Transverse colon (tissue), 4 donors: ENCODE measurements around the gene CACNA2D1. TPM values are rescaled to one million over a fixed set of nuclear protein-coding genes. Genes with fewer than 3 reads are reported as not detected.

Experiments used
- DNase-seq: peaks from one replicate; pipeline ENCODE4 v3.0.0-alpha.2; 2019
- H3K27ac ChIP-seq, 4 donors: fragments of 200-600 bp; sonication (generic); 2 replicates each; pipeline ENCODE4 v1.5.1; 2016 to 2018; ENCODE audit warnings: inconsistent platforms in 4 of 4
- H3K27me3 ChIP-seq: fragments of 200-600 bp; sonication (generic); 2 replicates; pipeline ENCODE4 v1.5.1; 2017; ENCODE audit warnings: inconsistent platforms
- H3K36me3 ChIP-seq, 4 donors: fragments of 200-600 bp; sonication (generic); 2 replicates each; pipeline ENCODE4 v1.5.1; 2017 to 2019; ENCODE audit warnings: inconsistent platforms in 4 of 4
- H3K4me1 ChIP-seq, 4 donors: fragments of 200-600 bp; sonication (generic); 2 replicates each; pipeline ENCODE4 v1.5.1; 2017 to 2020; ENCODE audit warnings: inconsistent platforms in 4 of 4
- H3K4me3 ChIP-seq, 4 donors: fragments of 200-600 bp; sonication (generic); 1 replicate in 1 of 4; 2 replicates in 3 of 4; pipeline versions ENCODE4 v1.5.1 to v1.6.1; 2017 to 2019; ENCODE audit warnings: inconsistent platforms in 4 of 4
- H3K9me3 ChIP-seq, 2 donors: fragments of 200-600 bp; sonication (generic); 2 replicates each; pipeline ENCODE4 v1.5.1; 2017 to 2019; ENCODE audit warnings: inconsistent platforms in 2 of 2
- CTCF ChIP-seq, 5 experiments: fragments of 200-600 bp in 3 of 5; fragments of 450-650 bp in 2 of 5; sonication (generic) in 3 of 5; IDR thresholded peaks; 1 replicate in 2 of 5; 2 replicates in 3 of 5; pipeline ENCODE4 v1.5.1; 2016 to 2017; ENCODE audit warnings: antibody characterized with exemption in 5 of 5, inconsistent platforms in 3 of 5, mild to moderate bottlenecking in 2 of 5, moderate library complexity in 1 of 5
- EP300 ChIP-seq: sonication (generic); formaldehyde crosslinking; IDR thresholded peaks from one replicate; pipeline ENCODE4 v1.6.1; 2017; ENCODE audit warnings: antibody characterized with exemption, low read depth
- POLR2A ChIP-seq: fragments of 450-650 bp; IDR thresholded peaks from one replicate; pipeline ENCODE4 v1.6.1; 2016; ENCODE audit warnings: antibody characterized with exemption, mild to moderate bottlenecking, moderate library complexity
- POLR2AphosphoS5 ChIP-seq, 3 donors: sonication (generic); formaldehyde crosslinking; IDR thresholded peaks; one replicate each; pipeline ENCODE4 v1.6.1; 2016; ENCODE audit warnings: antibody characterized with exemption in 3 of 3
- WGBS, 2 donors: methylation state at CpG; one replicate each; pipeline ENCODE4 v1.1.5; 2018; ENCODE audit warnings: low coverage in 1 of 2; 5-methylcytosine and 5-hydroxymethylcytosine counted together
- in situ Hi-C, 4 donors: fragments of 200-750 bp; cut with MboI; loops; one replicate each; pipeline versions ENCODE4 v1.15.0 to v1.15.1; 2017; ENCODE audit warnings: low sequenced_read_pairs in 3 of 4, low pct_ligation_motif_present in 1 of 4, low pct_unique_long_range_greater_than_20kb in 1 of 4
- intact Hi-C: fragments of 100-400 bp; cut with DNase I; formaldehyde crosslinking; loops from one replicate; pipeline ENCODE4 v1.15.1; 2023; ENCODE audit warnings: low total_unique reads
- total RNA-seq, 4 donors: library from RNA; depleted of rRNA; stranded (reverse); fragments of >200 nt; gene quantifications; one replicate each; pipeline ENCODE4 v1.1.0, GENCODE V29; 2016

The CACNA2D1 gene
- total RNA-seq, 4 donors from 2014 or later, result 11.0 to 126 (median 22.9) TPM

- Histone ChIP-seq H3K36me3 (no peaks in the 10 kb centered on the region), H3K4me3 (no peak overlapping the region), H3K4me1 (no peaks in the 10 kb centered on the region), H3K9me3 (no peaks in the 10 kb centered on the region), H3K27ac (no peak overlapping the region), H3K27me3 (no peaks in the 10 kb centered on the region)
- intact Hi-C loops (no loop called here), in situ Hi-C loops (no loop called here)
- no peak for DNase-seq
- WGBS, 2 donors, result 75 to 77% methylated on average over 2 of the region's 2 CpGs
- TF ChIP-seq POLR2A, result no peak
- no peak for TF ChIP-seq CTCF (IDR thresholded peaks at IDR 0.05)
- TF ChIP-seq POLR2AphosphoS5 (IDR thresholded peaks at IDR 0.05), result no peak
- TF ChIP-seq EP300, result no peak
Observed at GRCh38 chr7:82188636-82189035, 254.9 kb downstream of the CACNA2D1 start.

GRCh38 chr7:82185443-82185842 lies 258.1 kb downstream of the CACNA2D1 start:
- no peaks in the 10 kb centered on the region for H3K27me3 ChIP-seq
- H3K4me3 ChIP-seq, result no peak overlapping the region
- H3K36me3 ChIP-seq, result no peaks in the 10 kb centered on the region
- no peaks in the 10 kb centered on the region for H3K4me1 ChIP-seq
- intact Hi-C loops, result no loop called here
- TF ChIP-seq POLR2AphosphoS5 (IDR thresholded peaks at IDR 0.05), result no peak
- no peak for TF ChIP-seq EP300
- no peak for TF ChIP-seq CTCF (IDR thresholded peaks at IDR 0.05)
- TF ChIP-seq POLR2A, result no peak
- WGBS, 2 donors, result 86 to 94% methylated on average over 2 of the region's 2 CpGs
- H3K27ac ChIP-seq, result no peak overlapping the region
- in situ Hi-C loops, result no loop called here
- H3K9me3 ChIP-seq, result no peaks in the 10 kb centered on the region
- DNase-seq, result no peak

- 65 to 86% methylated on average over 4 of the region's 4 CpGs for WGBS, 2 donors
- DNase-seq, result no peak
- no peaks in the 10 kb centered on the region for H3K36me3 ChIP-seq
- H3K27ac ChIP-seq, result no peak overlapping the region
- no peaks in the 10 kb centered on the region for H3K27me3 ChIP-seq
- no peaks in the 10 kb centered on the region for H3K4me1 ChIP-seq
- in situ Hi-C loops (no loop called here), intact Hi-C loops (no loop called here)
- no peaks in the 10 kb centered on the region for H3K9me3 ChIP-seq
- H3K4me3 ChIP-seq, result no peak overlapping the region
- no peak for TF ChIP-seq POLR2A
- no peak for TF ChIP-seq CTCF (IDR thresholded peaks at IDR 0.05)
- no peak for TF ChIP-seq POLR2AphosphoS5 (IDR thresholded peaks at IDR 0.05)
- TF ChIP-seq EP300, result no peak
Observed at GRCh38 chr7:82183634-82184033, 259.9 kb downstream of the CACNA2D1 start.

- Histone ChIP-seq H3K27me3 (no peaks in the 10 kb centered on the region), H3K9me3 (no peaks in the 10 kb centered on the region), H3K4me1 (no peaks in the 10 kb centered on the region), H3K27ac (no peak overlapping the region), H3K36me3 (no peaks in the 10 kb centered on the region), H3K4me3 (no peak overlapping the region)
- in situ Hi-C loops (no loop called here), intact Hi-C loops (no loop called here)
- no peak for DNase-seq
- no peak for TF ChIP-seq CTCF (IDR thresholded peaks at IDR 0.05)
- TF ChIP-seq POLR2AphosphoS5 (IDR thresholded peaks at IDR 0.05), result no peak
- TF ChIP-seq POLR2A, result no peak
- WGBS, 2 donors, result 74% methylated on average over 1 of the region's 1 CpG; no CpG with 5 or more reads in 1 of the 2 donors
Observed at GRCh38 chr7:82179311-82179710, 264.3 kb downstream of the CACNA2D1 start.
